Panc1 (cell line): ENCODE measurements around the gene NTNG1. TPM values are rescaled to one million over a fixed set of nuclear protein-coding genes. Genes with fewer than 3 reads are reported as not detected.

Experiments used
- ATAC-seq: fragments of 200-7000 bp; cut with Tn5 transposase; 2 replicates; pipeline ENCODE4 v1.9.1; 2020; ENCODE audit warnings: mild to moderate bottlenecking, moderate library complexity
- BruUV-seq: library from RNA; stranded (reverse); fragments of 400-500 nt; replicated peaks from 2 replicates; lab custom pipeline; 2021; lab: Mats Ljungman, UMichigan
- CTCF ChIA-PET: fragments of 300-600 bp; sonication (Branson Sonifier 250); formaldehyde crosslinking; loops from one replicate; lab custom pipeline; 2022; ENCODE audit warnings: antibody characterized with exemption; lab: Charles Lee
- POLR2A ChIA-PET: fragments of 300-600 bp; sonication (Branson Sonifier 250); formaldehyde crosslinking; loops from one replicate; lab custom pipeline; 2022; ENCODE audit warnings: antibody characterized with exemption; lab: Charles Lee
- DNase-seq: peaks from one replicate; pipeline ENCODE4 v3.0.0-alpha.2; 2010; ENCODE audit warnings: low read depth, low spot score
- H3K27ac ChIP-seq: 2 replicates; pipeline ENCODE4 v1.5.1; 2011; ENCODE audit warnings: mild to moderate bottlenecking, low read length, inconsistent platforms
- H3K27me3 ChIP-seq: fragments of 200-500 bp; sonication (Bioruptor generic); 2 replicates; pipeline ENCODE4 v1.6.0; 2014; ENCODE audit warnings: low read length, inconsistent platforms; ENCODE audit not compliant: control insufficient read depth, insufficient read depth
- H3K36me3 ChIP-seq: fragments of 200-500 bp; sonication (Bioruptor generic); 2 replicates; pipeline ENCODE4 v1.5.1; 2014; ENCODE audit warnings: inconsistent platforms, mild to moderate bottlenecking, low read length, moderate library complexity; ENCODE audit not compliant: control insufficient read depth, insufficient read depth
- H3K4me1 ChIP-seq: 2 replicates; pipeline ENCODE4 v1.5.1; 2011; ENCODE audit warnings: inconsistent platforms, mild to moderate bottlenecking, low read length, moderate library complexity; ENCODE audit not compliant: control insufficient read depth, insufficient read depth
- H3K4me3 ChIP-seq, 2 experiments: 2 replicates each; pipeline ENCODE4 v1.5.1; 2011 to 2012; ENCODE audit warnings: low read depth in 2 of 2, low read length in 2 of 2, mild to moderate bottlenecking in 2 of 2, inconsistent platforms in 1 of 2, moderate library complexity in 1 of 2
- H3K9me3 ChIP-seq: fragments of 200-500 bp; sonication (Bioruptor generic); 2 replicates; pipeline ENCODE4 v1.5.1; 2014; ENCODE audit warnings: low read depth, mild to moderate bottlenecking, inconsistent platforms, low read length, moderate library complexity; ENCODE audit not compliant: control insufficient read depth, insufficient read depth
- CTCF ChIP-seq: fragments of 450-650 bp; IDR thresholded peaks from 2 replicates; pipeline ENCODE4 v1.5.1; 2017; ENCODE audit warnings: mild to moderate bottlenecking
- POLR2AphosphoS5 ChIP-seq: IDR thresholded peaks from 2 replicates; pipeline ENCODE4 v1.6.1; 2012; ENCODE audit warnings: mild to moderate bottlenecking, low read depth, low read length, moderate library complexity
- REST ChIP-seq, 2 experiments: IDR thresholded peaks; 2 replicates each; pipeline ENCODE4 v1.6.1; 2011 to 2012; ENCODE audit warnings: low read depth in 2 of 2, control low read depth in 1 of 2, low read length in 1 of 2, mild to moderate bottlenecking in 1 of 2, moderate library complexity in 1 of 2; ENCODE audit not compliant: insufficient read depth in 1 of 2
- SIN3A ChIP-seq: IDR thresholded peaks from 2 replicates; pipeline ENCODE4 v1.6.1; 2012; ENCODE audit warnings: low read depth, mild to moderate bottlenecking, low read length, moderate library complexity, borderline replicate concordance; ENCODE audit not compliant: insufficient read depth
- TCF7L2 ChIP-seq: IDR thresholded peaks from 2 replicates; pipeline ENCODE4 v1.6.1; 2011; ENCODE audit warnings: mild to moderate bottlenecking, low read depth, low read length, inconsistent platforms
- in situ Hi-C: cut with HindIII; loops from 2 replicates; pipeline ENCODE4 v1.10.0; 2016; ENCODE audit warnings: low sequenced_read_pairs, low pct_unique_long_range_greater_than_20kb
- intact Hi-C: fragments of 100-400 bp; cut with micrococcal nuclease; formaldehyde crosslinking; loops from one replicate; pipeline ENCODE4 v1.10.0; 2022; ENCODE audit not compliant: unreplicated experiment
- total RNA-seq: library from RNA; stranded (reverse); gene quantifications from one replicate; pipeline ENCODE4 v1.2.1, GENCODE V29; 2021; ENCODE audit not compliant: unreplicated experiment

NTNG1 gene
- total RNA-seq, 1 experiment from 2014 or later: 0.13 TPM

- ATAC-seq: no peak
These were observed 374.9 kb downstream of the NTNG1 start for GRCh38 chr1:107515702-107516101.

GRCh38 chr1:107523061-107523460 is 382.2 kb downstream of the NTNG1 start:
- TF ChIP-seq SIN3A (no peak), CTCF (no peak), POLR2AphosphoS5 (no peak), REST (IDR thresholded peaks at IDR 0.05; ENCODE audit: insufficient read depth in 1 of 2, low read depth in 2 of 2, low read length in 1 of 2) (no peak), TCF7L2 (no peak)
- ChIA-PET CTCF (no interaction called here), POLR2A (no interaction called here)
- intact Hi-C loops: loop anchor here (10.0 kb wide), 1 partner anchor 248 kb away; no protein-coding TSS in a partner anchor
- Histone ChIP-seq H3K36me3 (no peaks in the 10 kb centered on the region), H3K27ac (no peak overlapping the region), H3K27me3 (no peaks in the 10 kb centered on the region), H3K4me3 (no peak overlapping the region), H3K4me1 (no peaks in the 10 kb centered on the region), H3K9me3 (no peaks in the 10 kb centered on the region)
- ATAC-seq (no peak), DNase-seq (no peak)
- no TSS peak for BruUV-seq
- in situ Hi-C loops: no loop called here

More at GRCh38 chr1:107515702-107516101, 374.9 kb downstream of the NTNG1 start:
- TF ChIP-seq CTCF (no peak), TCF7L2 (no peak), REST (IDR thresholded peaks at IDR 0.05; ENCODE audit: insufficient read depth in 1 of 2, low read depth in 2 of 2, low read length in 1 of 2) (no peak), POLR2AphosphoS5 (no peak), SIN3A (no peak)
- Histone ChIP-seq H3K27me3 (no peaks in the 10 kb centered on the region), H3K36me3 (no peaks in the 10 kb centered on the region; the same call in 1 of the 2 replicates), H3K27ac (no peak overlapping the region), H3K4me3 (no peak overlapping the region), H3K9me3 (no peaks in the 10 kb centered on the region), H3K4me1 (no peaks in the 10 kb centered on the region)
- BruUV-seq: no TSS peak
- DNase-seq: no peak
- ChIA-PET CTCF (no interaction called here), POLR2A (no interaction called here)
- intact Hi-C loops: no loop called here
- in situ Hi-C loops: no loop called here
